Endothelial cell of umbilical vein (primary cell): ENCODE measurements around the gene DPM2. TPM values are rescaled to one million over a fixed set of nuclear protein-coding genes. Genes with fewer than 3 reads are reported as not detected.

ENCODE experiments used
- BruUV-seq: library from RNA; stranded (reverse); fragments of 400-500 nt; replicated peaks from 2 replicates; lab custom pipeline; 2021; lab: Mats Ljungman, UMichigan
- CTCF ChIA-PET: fragments of 300-600, 350-600 bp; sonication (Branson Sonifier 250); formaldehyde crosslinking; loops from one replicate; lab custom pipeline; 2021; ENCODE audit warnings: antibody characterized with exemption, inconsistent platforms; lab: Charles Lee
- POLR2A ChIA-PET: fragments of 300-600, 350-600 bp; sonication (Branson Sonifier 250); formaldehyde crosslinking; loops from one replicate; lab custom pipeline; 2021; ENCODE audit warnings: antibody characterized with exemption, inconsistent platforms; lab: Charles Lee
- DNase-seq: peaks from one replicate; pipeline ENCODE4 v3.0.0-alpha.2; 2011; ENCODE audit warnings: low read depth, low spot score
- FAIRE-seq: peaks from 2 replicates; lab custom pipeline; 2011; peaks lifted over from hg19 to GRCh38; lab: Jason Lieb, UNC
- H2AFZ ChIP-seq: 2 replicates; pipeline ENCODE4 v1.6.0; 2012; ENCODE audit warnings: low read depth, low read length, control low read depth, inconsistent platforms
- H3K27ac ChIP-seq: 2 replicates; pipeline ENCODE4 v1.5.1; 2011; ENCODE audit warnings: low read depth, mild to moderate bottlenecking, control low read depth, low read length, moderate library complexity; ENCODE audit not compliant: insufficient read depth
- H3K27me3 ChIP-seq, 2 experiments: 2 replicates each; pipeline versions ENCODE4 v1.6.0 to v1.6.1; 2011; ENCODE audit warnings: low read length in 2 of 2, mixed read lengths in 1 of 2; ENCODE audit not compliant: control insufficient read depth in 2 of 2, insufficient read depth in 2 of 2
- H3K36me3 ChIP-seq, 2 experiments: 2 replicates in 1 of 2; 3 replicates in 1 of 2; pipeline ENCODE4 v1.5.1; 2011; ENCODE audit warnings: low read length in 2 of 2, mild to moderate bottlenecking in 1 of 2, moderate library complexity in 1 of 2; ENCODE audit not compliant: control insufficient read depth in 2 of 2, insufficient read depth in 2 of 2; ENCODE audit errors: extremely low read depth in 1 of 2
- H3K4me1 ChIP-seq: 3 replicates; pipeline ENCODE4 v1.5.1; 2011; ENCODE audit warnings: mild to moderate bottlenecking, low read length; ENCODE audit not compliant: control insufficient read depth, insufficient read depth; ENCODE audit errors: extremely low read depth
- H3K4me2 ChIP-seq: 2 replicates; pipeline ENCODE4 v1.6.1; 2011; ENCODE audit warnings: low read length, control low read depth, mixed read lengths; ENCODE audit not compliant: insufficient read depth
- H3K4me3 ChIP-seq, 3 experiments: fragments of 200-600 bp in 1 of 3; sonication (generic), shearing (Covaris generic) in 1 of 3; replicated peaks in 1 of 3; 2 replicates each; pipeline ENCODE4 v1.5.1; 2011 to 2016; ENCODE audit warnings: control low read depth in 3 of 3, low read length in 3 of 3, mild to moderate bottlenecking in 2 of 3, inconsistent platforms in 1 of 3, low read depth in 1 of 3, moderate library complexity in 1 of 3; ENCODE audit not compliant: insufficient read depth in 1 of 3
- H3K79me2 ChIP-seq: 2 replicates; pipeline ENCODE4 v1.6.0; 2012; ENCODE audit warnings: low read length, inconsistent platforms; ENCODE audit not compliant: control insufficient read depth, insufficient read depth
- H3K9ac ChIP-seq: replicated peaks from 2 replicates; pipeline ENCODE3; 2011; ENCODE audit warnings: low read length, control low read depth; ENCODE audit not compliant: insufficient read depth; ENCODE audit errors: extremely low read depth
- H3K9me1 ChIP-seq: replicated peaks from 3 replicates; pipeline ENCODE4 v1.6.0; 2011; ENCODE audit warnings: mild to moderate bottlenecking, low read length; ENCODE audit not compliant: control insufficient read depth, insufficient read depth; ENCODE audit errors: extremely low read depth
- H3K9me3 ChIP-seq: replicated peaks from 2 replicates; pipeline ENCODE4 v1.5.1; 2012; ENCODE audit warnings: low read length, inconsistent platforms; ENCODE audit not compliant: control insufficient read depth, insufficient read depth
- H4K20me1 ChIP-seq: replicated peaks from 2 replicates; pipeline ENCODE3; 2011; ENCODE audit warnings: mild to moderate bottlenecking, low read length; ENCODE audit not compliant: control insufficient read depth, insufficient read depth; ENCODE audit errors: extremely low read depth
- CTCF ChIP-seq, 2 donors: IDR thresholded peaks; 1 replicate in 1 of 2; 2 replicates in 1 of 2; pipeline ENCODE4 v1.5.1; 2011; ENCODE audit warnings: low read length in 2 of 2, mild to moderate bottlenecking in 2 of 2, moderate library complexity in 2 of 2, control low read depth in 1 of 2, inconsistent platforms in 1 of 2, low read depth in 1 of 2; ENCODE audit not compliant: insufficient read depth in 1 of 2; ENCODE audit errors: extremely low read depth in 1 of 2
- FOS ChIP-seq: IDR thresholded peaks from 2 replicates; pipeline ENCODE4 v1.6.1; 2011; ENCODE audit warnings: mild to moderate bottlenecking, low read length, moderate library complexity, borderline replicate concordance; ENCODE audit not compliant: insufficient read depth
- GATA2 ChIP-seq: IDR thresholded peaks from 2 replicates; pipeline ENCODE4 v1.7.0; 2011; ENCODE audit warnings: low read depth, mild to moderate bottlenecking, moderate library complexity, mixed read lengths, low read length; ENCODE audit not compliant: insufficient read length, insufficient read depth
- dilution Hi-C: fragments of 300-500 bp; cut with MboI; formaldehyde crosslinking; loops from one replicate; pipeline ENCODE4 v1.15.0; 2019; ENCODE audit warnings: low sequenced_read_pairs; ENCODE audit not compliant: extremely low pct_ligation_motif_present
- intact Hi-C: fragments of 100-400 bp; cut with micrococcal nuclease; formaldehyde crosslinking; loops from one replicate; pipeline ENCODE4 v1.10.0; 2022
- polyA plus RNA-seq, 4 experiments: library from polyadenylated mRNA; depleted of rRNA in 3 of 4; stranded (reverse) in 3 of 4; unstranded in 1 of 4; fragments of >200 nt; gene quantifications; 2 replicates each; pipeline versions ENCODE4 v1.2.1 to v1.2.3, GENCODE V29; 2011 to 2012; ENCODE audit warnings: missing spikeins in 1 of 4
- total RNA-seq: library from RNA; stranded (reverse); gene quantifications from 2 replicates; pipeline ENCODE4 v1.2.3, GENCODE V29; 2021

DPM2 gene
- total and polyA plus RNA-seq, 2 donors (not counting 3 experiments of a cell fraction or from before 2014, with no cell fraction given), result 47.9 to 63.9 TPM

DNA sequence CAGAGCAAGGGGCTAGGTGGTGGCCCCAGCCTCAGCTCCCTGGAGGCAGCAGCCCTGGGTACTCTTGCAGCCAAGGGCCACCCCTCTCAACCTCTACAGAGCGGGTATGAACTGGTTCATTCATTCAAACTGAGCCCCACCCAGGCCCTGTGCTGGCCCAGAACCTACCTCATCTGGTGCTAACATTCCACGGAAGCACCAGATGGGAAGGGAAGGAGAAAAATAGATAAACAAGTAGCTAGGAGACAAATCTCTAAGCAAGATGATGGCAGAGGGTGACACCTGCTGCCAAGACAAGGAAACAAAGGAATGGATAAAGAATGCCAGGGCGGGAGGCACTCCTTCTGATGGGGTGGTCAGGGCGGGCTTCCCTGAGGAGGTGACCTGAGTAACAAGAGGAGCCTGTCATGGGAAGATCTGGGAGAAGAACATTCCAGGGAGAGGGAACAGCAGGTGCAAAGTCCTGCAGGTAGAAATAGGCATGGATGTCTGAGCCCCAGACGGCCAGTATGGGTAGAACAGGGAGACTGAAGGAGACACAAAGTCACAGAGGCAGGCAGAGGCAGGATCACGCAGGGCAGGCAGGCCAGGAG lies 26.9 kb downstream of the DPM2 start:
- H4K20me1 ChIP-seq, result no peaks in the 10 kb centered on the region
- no peaks in the 10 kb centered on the region for H3K27me3 ChIP-seq
- H3K4me3 ChIP-seq, result no peak overlapping the region
- H2AFZ ChIP-seq, result no peak overlapping the region
- H3K79me2 ChIP-seq, result peaks cover 2% of the 10 kb centered on the region
- peaks cover 0 to 24% of the 10 kb centered on the region in 2 experiments for H3K36me3 ChIP-seq
- no TSS peak for BruUV-seq
- H3K9ac ChIP-seq, result no peak overlapping the region
- CTCF ChIA-PET, result interaction anchor here (0.6 to 2.4 kb wide), 8 partner anchors 13 to 176 kb away, joined by 3 to 12 read pairs (median 4); partner anchors contain the start of genes CDK9, ST6GALNAC6 and TOR2A
- FAIRE-seq (peak; percentile 26), DNase-seq (peak; percentile 50)
- no peak overlapping the region for H3K27ac ChIP-seq
- TF ChIP-seq FOS (no peak), GATA2 (no peak), CTCF (IDR thresholded peaks at IDR 0.05; ENCODE audit: extremely low read depth in 1 of 2, insufficient read depth in 1 of 2, low read depth in 1 of 2, low read length in 2 of 2) (peak in 1 of 2 donors; percentile 19)
- POLR2A ChIA-PET, result interaction anchor here (0.6 kb wide), 1 partner anchor 81 kb away, joined by 5 read pairs; no protein-coding TSS in a partner anchor
- intact Hi-C loops, result loop anchor here (1.0 to 10.0 kb wide), 2 partner anchors 175 to 386 kb away; partner anchors contain the start of gene TOR2A
- H3K4me2 ChIP-seq, result no peak overlapping the region
- H3K9me3 ChIP-seq, result no peaks in the 10 kb centered on the region
- peaks cover 21% of the 10 kb centered on the region for H3K4me1 ChIP-seq
- H3K9me1 ChIP-seq, result no peaks in the 10 kb centered on the region
- dilution Hi-C loops, result no loop called here
